ENCODE results near the gene TH. TPM values are rescaled to one million over a fixed set of nuclear protein-coding genes. Genes with fewer than 3 reads are reported as not detected.

Gene TH
- total and polyA plus RNA-seq, 2 of the 8 experiments (the other 6 are each of a cell fraction or from before 2014, with no cell fraction given) = 0.09 TPM; not detected in 1

DNA sequence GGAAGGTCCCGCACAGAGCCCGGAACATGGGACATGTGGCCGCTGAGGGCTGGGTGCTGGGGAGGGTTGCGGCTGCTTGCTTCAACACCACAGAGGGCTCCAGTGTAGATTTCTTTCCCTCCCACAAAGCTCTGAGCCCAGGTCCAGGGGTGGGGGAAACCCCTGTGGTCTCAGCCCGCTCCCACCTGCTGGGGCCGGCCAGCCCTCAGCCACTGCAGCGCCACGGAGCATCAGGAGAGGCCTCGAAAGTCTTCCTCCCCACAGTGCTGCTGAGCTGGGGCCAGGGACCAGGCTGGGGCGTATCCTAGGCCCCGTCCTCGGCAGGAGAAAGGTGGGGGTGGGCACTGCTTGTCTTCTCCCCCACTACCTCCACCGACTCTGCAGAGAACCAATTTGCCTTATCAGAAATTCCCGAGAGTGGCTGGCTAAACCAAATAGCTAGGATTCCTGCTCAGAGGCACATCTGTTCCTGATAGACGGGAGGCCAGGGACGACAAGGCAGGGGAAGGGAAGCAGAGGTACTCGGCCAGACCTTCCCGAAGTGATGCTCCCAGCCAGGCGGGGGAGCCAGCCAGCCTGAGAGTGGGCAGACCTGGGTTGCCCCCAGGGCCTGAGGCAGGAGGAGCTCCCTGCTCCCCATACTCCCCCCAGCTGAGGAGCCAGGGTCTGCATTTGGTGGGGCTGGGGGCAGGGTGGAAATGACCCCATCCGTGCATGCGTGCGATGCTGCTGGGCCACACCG lies 51.1 kb downstream of the TH start:
- Histone ChIP-seq H4K8ac (ENCODE audit: extremely low read depth, insufficient read depth, low read length) (no peak overlapping the region), H3K23me2 (ENCODE audit: low read depth, low read length) (peaks cover 6% of the 10 kb centered on the region; the same call in 1 of the 2 replicates), H3K79me2 (ENCODE audit: control insufficient read depth in 1 of 2, insufficient read depth in 2 of 2, low read length in 2 of 2) (no peaks in the 10 kb centered on the region), H3K79me1 (ENCODE audit: low read depth, low read length) (no peaks in the 10 kb centered on the region), H3K4ac (replicated peaks; ENCODE audit: insufficient read length, low read depth, low read length) (no peak overlapping the region), H3K14ac (ENCODE audit: insufficient read length) (no peak overlapping the region), H3K9me3 (ENCODE audit: insufficient read depth in 2 of 2, low read depth in 1 of 2, low read length in 1 of 2) (peaks cover 8 to 13% of the 10 kb centered on the region in 2 experiments), H2AK5ac (ENCODE audit: low read depth, low read length) (no peak overlapping the region), H2BK20ac (ENCODE audit: low read length) (no peak overlapping the region), H3K9ac (replicated peaks in 1 of 4; ENCODE audit: extremely low read depth in 1 of 4, low read depth in 3 of 4, low read length in 3 of 4) (no peak overlapping the region), H3K18ac (ENCODE audit: extremely low read depth, low read length) (no peak overlapping the region; the same call in 1 of the 2 replicates), H3K4me2 (ENCODE audit: insufficient read depth in 1 of 2, low read depth in 2 of 2, low read length in 2 of 2) (no peak overlapping the region), H4K5ac (ENCODE audit: insufficient read length, low read depth, low read length) (no peak overlapping the region), H3K4me1 (replicated peaks in 1 of 4; ENCODE audit: control insufficient read depth in 3 of 4, insufficient read depth in 4 of 4, low read length in 3 of 4) (peaks cover 0 to 5% (median 0%) of the 10 kb centered on the region in 4 experiments; a peak in 1 of 7 replicates), H2BK120ac (replicated peaks; ENCODE audit: low read depth, low read length) (no peak overlapping the region), H3K4me3 (ENCODE audit: extremely low read depth in 1 of 4, insufficient read depth in 2 of 4, low read depth in 3 of 4, low read length in 4 of 4) (no peak overlapping the region), H4K20me1 (replicated peaks in 1 of 2; ENCODE audit: control insufficient read depth in 1 of 2, insufficient read depth in 2 of 2, low read length in 2 of 2) (peaks cover 0 to 1% of the 10 kb centered on the region in 2 experiments), H4K91ac (replicated peaks; ENCODE audit: insufficient read length, low read length) (no peak overlapping the region), H3K56ac (replicated peaks; ENCODE audit: insufficient read length, low read depth, low read length) (peak overlapping the region; percentile 39), H2BK15ac (ENCODE audit: low read length) (no peak overlapping the region), H3K23ac (ENCODE audit: insufficient read length) (no peak overlapping the region), H2BK12ac (ENCODE audit: low read depth, low read length) (no peak overlapping the region), H2AFZ (ENCODE audit: low read length) (no peak overlapping the region), H3K27me3 (replicated peaks in 1 of 4; ENCODE audit: control insufficient read depth in 3 of 4, extremely low read depth in 1 of 4, insufficient read depth in 3 of 4, low read length in 3 of 4) (no peaks in the 10 kb centered on the region; a peak in 1 of 7 replicates), H3K27ac (ENCODE audit: low read depth, low read length) (no peak overlapping the region), H3K36me3 (ENCODE audit: control insufficient read depth in 2 of 4, insufficient read depth in 4 of 4, low read length in 3 of 4) (no peaks in the 10 kb centered on the region), H2BK5ac (ENCODE audit: low read depth, low read length) (no peak overlapping the region)
- FAIRE-seq (no peak), DNase-seq (ENCODE audit: low read depth in 1 of 2, low spot score in 2 of 2) (peak in 1 of 2 experiments; percentile 47)
- WGBS, 2 experiments (ENCODE audit: extremely low coverage in 1 of 2, insufficient coverage in 1 of 2, insufficient read length in 1 of 2, insufficient replicate concordance in 2 of 2, low coverage in 1 of 2, low lambda C conversion rate in 2 of 2, missing lambda C conversion rate in 1 of 2) = 76% methylated on average over 14 of the region's 23 CpGs; no CpG with 5 or more reads in 1 of the 2 experiments
- POLR2A ChIA-PET (ENCODE audit: partially characterized antibody) = interaction anchor here (0.9 to 1.5 kb wide), 3 partner anchors 10 to 24 kb away, joined by 4 to 5 read pairs (median 4); no protein-coding TSS in a partner anchor
- CTCF ChIA-PET (ENCODE audit: partially characterized antibody) = interaction anchor here (0.6 to 3.0 kb wide), 11 partner anchors 9 to 83 kb away, joined by 3 to 21 read pairs (median 4); no protein-coding TSS in a partner anchor
- TF ChIP-seq SP4 (IDR thresholded peaks at IDR 0.05; ENCODE audit: low read length) (no peak), SP1 (IDR thresholded peaks at IDR 0.05; ENCODE audit: low read depth, low read length) (no peak), MAFK (IDR thresholded peaks at IDR 0.05; ENCODE audit: low read depth, low read length) (no peak), RAD21 (IDR thresholded peaks at IDR 0.05 in 1 of 2, conservative IDR thresholded peaks at IDR 0.05 in 1 of 2; ENCODE audit: low read depth in 2 of 2, low read length in 2 of 2) (0 out of 4 replicates have a peak, but pooled peaks of 1 of the 2 experiments have one; percentile 3), RXRA (IDR thresholded peaks at IDR 0.05; ENCODE audit: insufficient read depth, low read depth, low read length) (no peak), KDM1A (IDR thresholded peaks at IDR 0.05; ENCODE audit: borderline replicate concordance, low read length) (no peak), CTBP2 (IDR thresholded peaks at IDR 0.05; ENCODE audit: borderline replicate concordance, insufficient read depth, insufficient read length, low read length) (no peak), CHD1 (IDR thresholded peaks at IDR 0.05; ENCODE audit: low read depth, low read length) (no peak)
- TF ChIP-seq, protein P1, sequence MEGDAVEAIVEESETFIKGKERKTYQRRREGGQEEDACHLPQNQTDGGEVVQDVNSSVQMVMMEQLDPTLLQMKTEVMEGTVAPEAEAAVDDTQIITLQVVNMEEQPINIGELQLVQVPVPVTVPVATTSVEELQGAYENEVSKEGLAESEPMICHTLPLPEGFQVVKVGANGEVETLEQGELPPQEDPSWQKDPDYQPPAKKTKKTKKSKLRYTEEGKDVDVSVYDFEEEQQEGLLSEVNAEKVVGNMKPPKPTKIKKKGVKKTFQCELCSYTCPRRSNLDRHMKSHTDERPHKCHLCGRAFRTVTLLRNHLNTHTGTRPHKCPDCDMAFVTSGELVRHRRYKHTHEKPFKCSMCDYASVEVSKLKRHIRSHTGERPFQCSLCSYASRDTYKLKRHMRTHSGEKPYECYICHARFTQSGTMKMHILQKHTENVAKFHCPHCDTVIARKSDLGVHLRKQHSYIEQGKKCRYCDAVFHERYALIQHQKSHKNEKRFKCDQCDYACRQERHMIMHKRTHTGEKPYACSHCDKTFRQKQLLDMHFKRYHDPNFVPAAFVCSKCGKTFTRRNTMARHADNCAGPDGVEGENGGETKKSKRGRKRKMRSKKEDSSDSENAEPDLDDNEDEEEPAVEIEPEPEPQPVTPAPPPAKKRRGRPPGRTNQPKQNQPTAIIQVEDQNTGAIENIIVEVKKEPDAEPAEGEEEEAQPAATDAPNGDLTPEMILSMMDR (IDR thresholded peaks at IDR 0.05; ENCODE audit: control extremely low read depth in 1 of 3, insufficient read depth in 1 of 3, low read depth in 1 of 3, low read length in 3 of 3) = peak; percentile 22 to 25 (median 22); a peak in 3 of 4 replicates
